AG04449 (cell line): ENCODE measurements around the gene HERC4.

ENCODE experiments used
- CTCF ChIA-PET: fragments of 350-600 bp; formaldehyde crosslinking; extraction: SDS; loops from one replicate; lab custom pipeline; 2021; ENCODE audit warnings: antibody characterized with exemption; lab: Yijun Ruan, JAX
- POLR2A ChIA-PET: fragments of 400-600, 350-600 bp; formaldehyde crosslinking; extraction: SDS; loops from one replicate; lab custom pipeline; 2020; ENCODE audit warnings: antibody characterized with exemption, inconsistent platforms; lab: Yijun Ruan, JAX
- DNase-seq: peaks from one replicate; pipeline ENCODE4 v3.0.0-alpha.2; 2010; ENCODE audit warnings: low read depth, low spot score
- H3K4me3 ChIP-seq: 2 replicates; pipeline ENCODE4 v1.5.1; 2011; ENCODE audit warnings: low read depth, mild to moderate bottlenecking, control low read depth, low read length
- CTCF ChIP-seq: IDR thresholded peaks from one replicate; pipeline ENCODE4 v1.5.1; 2011; ENCODE audit warnings: mild to moderate bottlenecking, moderate library complexity, low read length, control low read depth, inconsistent platforms; ENCODE audit not compliant: insufficient read depth; ENCODE audit errors: missing control alignments

The HERC4 gene

GRCh38 chr10:68074775-68075549 is at the start of gene HERC4:
Gene HERC4 (minus strand): TSS chr10:68075283. CDS start chr10:68073108, 2,175 bp downstream.
- ChIA-PET CTCF (interaction anchor here (0.7 to 4.6 kb wide), 2 partner anchors 81 kb away, joined by 3 to 50 read pairs; no protein-coding TSS in a partner anchor), POLR2A (no interaction called here)
- H3K4me3 ChIP-seq = peak within 1 kb of the TSS; percentile 97
- no peak for DNase-seq
- no peak for TF ChIP-seq CTCF

- ChIA-PET CTCF (interaction anchor here (1.0 to 1.9 kb wide), 4 partner anchors 11 to 87 kb away, joined by 3 to 7 read pairs (median 3); no protein-coding TSS in a partner anchor), POLR2A (no interaction called here)
- DNase-seq = no peak
- H3K4me3 ChIP-seq = no peak overlapping the region
- no peak for TF ChIP-seq CTCF
These were observed 49.6 kb upstream of the HERC4 start for GRCh38 chr10:68124718-68125117.

GRCh38 chr10:68121852-68122251 is 46.8 kb upstream of the HERC4 start:
- H3K4me3 ChIP-seq = no peak overlapping the region
- POLR2A ChIA-PET = interaction anchor here (1.2 kb wide), 1 partner anchor 15 kb away, joined by 4 read pairs; no protein-coding TSS in a partner anchor
- DNase-seq = no peak
- CTCF ChIA-PET = interaction anchor here (0.6 to 1.9 kb wide), 5 partner anchors 12 to 36 kb away, joined by 3 to 10 read pairs (median 3); partner anchors contain the start of gene MYPN
- TF ChIP-seq CTCF = no peak

- CTCF ChIA-PET = interaction anchor here (0.6 to 2.1 kb wide), 6 partner anchors 11 to 38 kb away, joined by 3 to 10 read pairs (median 3); partner anchors contain the start of gene MYPN
- POLR2A ChIA-PET = no interaction called here
- TF ChIP-seq CTCF = no peak
- DNase-seq = no peak
- H3K4me3 ChIP-seq = no peak overlapping the region
These were observed 46.1 kb upstream of the HERC4 start for GRCh38 chr10:68121020-68121743.

GRCh38 chr10:68118657-68119056 is 43.6 kb upstream of the HERC4 start:
- no peak overlapping the region for H3K4me3 ChIP-seq
- ChIA-PET POLR2A (no interaction called here), CTCF (interaction anchor here (1.2 kb wide), 1 partner anchor 37 kb away, joined by 5 read pairs; no protein-coding TSS in a partner anchor)
- TF ChIP-seq CTCF = no peak
- DNase-seq = no peak
